Posterior vena cava (tissue), 2 donors: Measurements from ENCODE around the gene ENHO. TPM values are rescaled to one million over a fixed set of nuclear protein-coding genes. Genes with fewer than 3 reads are reported as not detected.
"Not testable (repeated sequence)": the region's sequence is repeated elsewhere in the genome, so short reads cannot be mapped to it uniquely, and the experiment has no call there.

Experiments
- DNase-seq: peaks from one replicate; pipeline ENCODE4 v3.0.0-alpha.2; 2020; ENCODE audit warnings: low spot score
- intact Hi-C, 2 donors: fragments of 100-400 bp; cut with DNase I; formaldehyde crosslinking; loops; one replicate each; pipeline versions ENCODE4 v1.14.1 to v1.14.2; 2022 to 2023
- total RNA-seq, 2 donors: library from RNA; stranded (reverse); fragmentation: NEBNext Ultra II Directional; extraction: Animal tissue kit (Norgen Biotek cat#: 25700); gene quantifications; one replicate each; pipeline ENCODE4 v1.2.1, GENCODE V29; 2021
- donor health status: DM: yes; HTN: yes; CAD: no.
- donor health status: DM: yes; HTN: yes; CAD: no.

ENHO gene
- total RNA-seq, 2 donors from 2014 or later: 0.24 to 0.74 TPM

DNA sequence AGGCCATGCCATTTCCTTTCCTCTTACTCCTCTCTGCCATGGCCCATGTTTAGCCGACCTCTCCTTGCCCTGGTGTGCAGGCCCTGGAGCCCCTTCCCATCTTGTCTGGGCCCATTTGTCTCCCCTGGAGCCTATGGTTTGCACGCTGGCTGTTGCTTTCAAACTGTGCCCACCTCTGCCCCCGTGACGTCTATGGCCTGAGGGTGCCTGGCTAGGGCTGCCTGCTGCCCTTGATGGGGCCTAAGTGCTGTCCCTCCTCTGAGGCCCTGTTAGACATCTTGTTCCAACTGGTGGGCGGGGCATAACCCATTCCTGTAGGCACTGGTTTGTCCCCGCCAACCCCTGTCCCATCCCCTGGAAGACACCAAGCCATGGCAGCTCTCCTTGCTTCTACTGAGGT, 22.7 kb upstream of the ENHO start:
- DNase-seq: peak; percentile 54
- intact Hi-C loops: loop anchor here (5.0 to 10.0 kb wide), 4 partner anchors 47 to 141 kb away; no protein-coding TSS in a partner anchor

- intact Hi-C loops: loop anchor here in 1 of 2 donors (10.0 kb wide), 2 partner anchors 49 to 139 kb away; no protein-coding TSS in a partner anchor
- no peak for DNase-seq
These were observed 21.2 kb upstream of the ENHO start for GRCh38 chr9:34544035-34544434.

GRCh38 chr9:34541540-34541939, 18.8 kb upstream of the ENHO start:
- intact Hi-C loops: loop anchor here (2.0 to 10.0 kb wide), 3 partner anchors 47 to 137 kb away; no protein-coding TSS in a partner anchor
- DNase-seq: peak; percentile 32

- no peak for DNase-seq
- intact Hi-C loops: loop anchor here (2.0 to 10.0 kb wide), 3 partner anchors 46 to 136 kb away; no protein-coding TSS in a partner anchor
These were observed 18.0 kb upstream of the ENHO start for GRCh38 chr9:34540827-34541226.

DNA sequence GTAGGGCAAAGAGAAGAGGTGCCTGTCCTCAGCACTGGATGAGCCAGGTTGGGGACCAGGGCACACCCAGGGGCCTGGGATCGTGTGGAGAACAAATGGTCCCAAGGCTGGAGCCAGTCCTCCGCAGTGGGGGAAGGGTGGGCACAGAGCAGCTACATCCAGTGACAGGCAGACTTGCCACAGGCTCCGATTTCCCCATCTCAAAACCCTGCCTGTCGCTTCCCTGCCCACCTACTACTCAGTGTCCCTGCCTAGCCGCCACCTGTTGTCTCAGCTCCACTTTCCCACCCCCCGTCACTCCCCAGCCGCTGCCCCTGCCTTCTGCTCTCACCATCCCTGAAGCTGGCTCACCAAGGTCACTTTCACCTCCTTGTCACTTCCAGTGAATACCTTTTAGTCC, 13.9 kb upstream of the ENHO start:
- intact Hi-C loops: no loop called here
- no peak for DNase-seq

GRCh38 chr9:34532041-34532440, 9.3 kb upstream of the ENHO start:
- intact Hi-C loops, DNase-seq: not testable (repeated sequence)

DNA sequence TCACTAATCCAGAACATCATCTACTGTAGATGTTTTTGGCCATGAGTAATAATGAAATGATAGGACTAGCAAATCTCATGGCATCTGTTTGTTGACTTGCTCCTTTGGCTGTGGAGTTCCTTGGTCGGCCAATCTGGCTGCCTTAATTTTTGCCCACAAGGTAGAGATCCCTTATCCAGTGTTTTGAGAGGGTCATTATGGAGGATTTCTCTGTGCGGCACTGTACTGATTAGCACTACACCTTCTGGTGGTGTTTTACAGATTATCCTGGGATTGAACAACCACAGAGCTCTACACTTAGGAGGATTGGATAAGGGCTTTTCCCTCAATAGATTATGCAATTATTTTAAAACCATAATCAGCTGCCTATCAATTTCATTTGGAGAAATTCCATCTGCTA, 3.2 kb upstream of the ENHO start:
- intact Hi-C loops: no loop called here
- DNase-seq: no peak

DNA sequence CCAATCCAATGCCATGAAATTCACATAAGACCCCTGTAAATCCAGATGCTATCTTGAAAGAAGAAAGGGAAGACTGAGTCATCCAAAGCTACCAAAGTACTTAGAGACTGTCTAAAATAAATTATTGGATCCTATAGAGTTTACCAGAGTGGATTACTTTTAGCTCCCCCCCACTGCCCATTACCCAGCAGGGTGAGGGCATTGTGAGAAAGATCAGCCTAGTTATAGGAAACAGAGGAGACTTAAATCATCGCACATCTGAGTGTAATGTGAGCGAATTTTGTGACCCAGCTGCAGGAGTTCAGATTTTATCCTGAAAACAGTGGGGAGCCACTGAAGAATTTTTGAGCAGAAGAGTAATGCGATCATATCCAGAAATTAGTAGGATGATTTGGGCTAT, 1.6 kb upstream of the ENHO start:
- intact Hi-C loops: no loop called here
- DNase-seq: no peak

DNA sequence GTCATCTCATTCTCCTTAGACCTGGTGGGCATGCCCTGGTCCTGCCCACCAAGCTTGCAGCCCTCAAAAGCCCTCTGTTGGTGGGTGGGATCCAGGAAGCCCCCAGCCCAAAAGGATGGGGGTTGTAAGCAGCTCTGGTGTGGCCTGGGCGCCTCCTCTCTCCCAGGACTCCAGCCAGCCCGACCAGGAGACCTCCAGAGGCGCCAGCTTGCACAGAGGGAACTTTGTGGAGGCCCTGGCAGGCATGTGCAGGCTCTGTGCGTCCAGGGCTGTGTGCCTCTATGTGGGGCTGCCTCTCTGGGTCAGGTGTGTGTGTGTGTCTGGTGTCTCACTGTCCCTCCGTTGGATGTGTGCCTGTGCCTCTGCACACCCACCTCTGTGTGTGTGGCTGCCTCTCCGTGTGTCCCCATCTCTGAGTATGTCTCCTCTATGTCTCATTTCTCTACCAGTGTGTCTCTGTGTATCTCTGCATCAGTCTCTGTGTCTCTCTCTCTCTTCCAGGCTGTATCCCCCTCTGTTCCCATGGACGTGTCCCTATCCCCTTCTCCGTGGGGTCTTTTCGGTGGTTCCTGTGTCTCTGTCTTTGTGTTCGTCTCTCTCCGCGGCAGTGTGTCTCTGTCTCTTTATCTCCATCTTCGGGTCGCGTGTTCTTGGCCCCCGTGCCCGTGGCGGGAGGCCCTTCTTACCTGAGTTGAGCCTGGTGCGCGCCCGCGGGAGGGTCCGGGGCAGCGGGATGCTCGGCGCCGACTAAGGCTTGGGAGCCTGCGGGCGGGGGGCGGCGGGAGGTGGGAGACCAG, 501 bp downstream of the ENHO start:
- intact Hi-C loops: no loop called here
- no peak for DNase-seq

- intact Hi-C loops: no loop called here
- no peak for DNase-seq
These were observed 1.3 kb downstream of the ENHO start for GRCh38 chr9:34521406-34522045.

- no peak for DNase-seq
- intact Hi-C loops: no loop called here
These were observed 2.0 kb downstream of the ENHO start for GRCh38 chr9:34520505-34521385.

DNA sequence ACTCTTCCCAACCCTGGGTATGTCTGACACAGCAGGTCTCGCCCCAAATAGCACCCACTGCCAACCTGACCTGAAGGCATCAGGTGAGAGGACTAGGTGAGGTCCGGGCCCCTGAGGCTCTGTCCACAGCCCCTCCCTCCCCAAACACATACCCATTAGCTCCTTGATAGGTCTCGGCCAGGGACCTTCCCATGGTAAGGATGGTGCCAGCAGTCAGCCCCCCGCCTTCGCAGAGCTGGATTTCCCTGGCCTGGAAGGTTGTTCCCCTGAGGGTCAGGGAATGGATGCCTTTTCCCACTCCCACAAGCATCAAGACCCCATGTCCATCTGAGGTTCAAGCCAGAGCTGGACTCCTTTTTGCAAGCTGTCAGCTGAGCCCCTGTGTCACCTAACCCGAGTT, 2.7 kb downstream of the ENHO start:
- no peak for DNase-seq
- intact Hi-C loops: no loop called here

DNA sequence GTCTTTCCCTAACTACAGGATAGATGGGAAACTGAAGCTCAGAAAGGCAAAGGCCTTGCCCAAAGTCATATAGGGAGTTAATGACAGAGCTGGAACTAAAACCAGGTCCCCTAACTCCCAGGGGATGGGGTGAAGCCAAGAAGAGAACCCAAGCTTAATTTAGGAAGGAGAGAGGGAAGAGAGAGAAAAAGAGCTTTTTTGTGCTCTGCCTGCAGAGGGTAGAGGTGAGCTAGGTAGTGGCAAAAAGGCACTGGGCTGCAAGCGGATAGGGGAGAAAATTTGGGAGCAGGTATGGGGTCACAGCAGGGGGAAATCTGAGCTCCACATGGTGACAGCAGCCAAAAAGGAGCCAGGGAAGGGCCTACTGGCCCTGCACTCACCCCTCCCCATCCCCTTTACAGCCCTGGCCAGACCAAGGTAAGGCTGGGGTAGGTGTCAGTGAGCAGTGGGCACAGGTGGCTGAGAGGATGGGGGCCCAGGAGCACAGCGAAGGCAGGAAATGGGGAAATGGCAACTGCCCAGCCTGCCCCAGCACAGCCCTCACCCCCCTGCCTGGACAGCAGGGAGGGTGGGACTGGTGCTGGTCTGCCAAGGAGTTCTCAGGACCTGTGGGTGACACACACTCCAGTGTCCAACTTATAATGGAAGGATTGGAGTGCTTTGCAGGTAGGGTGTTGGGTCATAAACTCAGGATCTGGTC, 3.3 kb downstream of the ENHO start:
- no peak for DNase-seq
- intact Hi-C loops: no loop called here

GRCh38 chr9:34518896-34519295, 3.9 kb downstream of the ENHO start:
- intact Hi-C loops: no loop called here
- DNase-seq: no peak

DNA sequence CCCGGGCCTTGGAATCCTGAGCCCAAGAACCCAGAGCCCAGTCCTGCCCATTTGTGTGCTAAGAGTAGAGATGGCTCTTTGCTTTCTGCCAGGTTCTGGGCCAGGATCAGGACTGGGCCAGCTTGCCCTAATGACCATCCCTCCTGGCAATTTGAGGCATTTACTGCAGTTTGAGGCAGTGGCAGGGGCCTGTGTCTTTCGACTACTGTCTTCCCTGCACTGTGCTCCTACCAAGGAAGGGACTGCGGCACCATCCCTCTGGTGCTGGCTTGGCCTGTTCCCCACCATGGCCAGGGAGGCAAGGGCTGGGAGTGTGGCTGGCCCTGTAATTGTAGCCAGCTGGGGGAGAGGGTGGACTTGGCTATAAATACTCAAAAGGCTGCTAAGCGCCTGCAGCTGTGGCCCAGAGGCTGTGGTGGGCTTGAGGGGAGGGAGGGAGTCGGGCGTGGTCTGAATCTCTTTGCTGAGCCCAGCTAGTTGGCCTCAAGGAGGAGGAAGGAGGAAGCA, 4.6 kb downstream of the ENHO start:
- DNase-seq: no peak
- intact Hi-C loops: no loop called here

DNA sequence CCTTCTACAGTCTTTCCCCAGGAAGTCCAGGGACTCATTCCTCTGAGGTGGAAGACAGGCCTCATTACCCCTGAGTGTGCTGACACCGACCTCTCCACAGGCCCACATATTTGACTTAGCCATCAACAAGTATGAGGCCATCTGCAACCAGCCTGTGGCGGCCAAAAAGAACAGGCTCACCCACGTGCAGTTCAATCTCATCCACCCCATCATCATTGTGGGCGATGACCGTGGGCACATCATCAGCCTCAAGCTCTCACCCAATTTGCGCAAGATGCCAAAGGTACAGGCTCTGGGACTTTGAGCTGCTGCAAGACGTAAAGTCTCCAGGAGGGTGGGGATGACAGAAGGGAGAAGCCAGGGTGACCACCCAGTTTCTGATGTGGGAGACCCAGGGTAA, 5.6 kb downstream of the ENHO start:
- no peak for DNase-seq
- intact Hi-C loops: no loop called here

DNA sequence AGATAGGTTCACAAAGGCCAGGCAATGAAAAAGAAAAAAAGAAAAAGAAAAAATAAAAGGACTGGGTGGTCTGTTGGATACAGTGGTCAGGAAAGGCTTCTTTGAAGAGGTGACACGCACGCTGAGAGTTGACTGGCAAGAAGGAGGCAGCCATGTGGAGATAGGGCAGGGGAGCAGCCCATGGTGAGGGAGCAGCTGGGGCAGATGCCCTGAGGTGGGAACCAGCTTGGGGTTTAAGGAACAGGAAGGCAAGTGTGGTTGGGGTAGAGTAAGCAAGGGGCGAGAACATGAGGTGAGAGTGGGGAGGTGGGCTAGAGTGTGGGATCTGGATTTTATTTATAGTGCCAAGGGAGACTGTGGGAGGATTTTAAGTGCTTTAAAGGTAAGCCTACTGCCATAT, 6.8 kb downstream of the ENHO start:
- intact Hi-C loops: no loop called here
- no peak for DNase-seq

DNA sequence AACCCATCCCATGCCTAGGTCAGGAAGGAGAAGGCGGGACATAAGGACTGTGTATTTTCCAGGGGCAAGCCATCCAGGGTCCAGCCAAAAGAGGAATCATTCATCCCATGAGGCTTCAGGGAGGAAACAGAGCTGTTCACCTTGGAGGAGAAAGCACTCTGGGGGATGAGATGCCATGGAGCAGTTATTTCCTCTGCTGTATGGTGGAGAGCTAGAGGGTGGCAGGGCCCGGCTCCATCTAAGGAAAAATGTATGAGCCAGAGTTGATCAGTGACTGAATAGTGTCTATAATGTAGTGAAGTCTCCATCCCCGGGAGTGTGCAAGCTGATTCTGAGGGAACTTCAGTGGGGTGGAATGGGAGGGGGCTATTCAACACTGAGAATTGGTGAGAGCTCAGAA, 8.0 kb downstream of the ENHO start:
- intact Hi-C loops: no loop called here
- DNase-seq: peak; percentile 58

DNA sequence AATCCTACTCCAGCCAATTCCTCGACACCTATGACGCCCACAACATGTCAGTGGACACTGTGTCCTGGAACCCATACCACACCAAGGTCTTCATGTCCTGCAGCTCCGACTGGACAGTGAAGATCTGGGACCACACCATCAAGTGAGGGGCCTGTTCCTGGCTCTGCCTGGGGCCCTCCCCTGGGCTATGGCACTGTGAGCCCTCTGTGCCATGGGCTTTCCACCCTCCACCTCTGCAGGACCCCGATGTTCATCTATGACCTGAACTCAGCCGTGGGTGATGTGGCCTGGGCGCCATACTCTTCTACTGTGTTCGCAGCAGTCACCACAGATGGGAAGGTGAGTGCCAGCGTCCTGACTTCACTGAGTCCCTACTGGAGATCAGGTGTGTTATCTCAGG, 8.4 kb downstream of the ENHO start:
- DNase-seq: peak; percentile 44
- intact Hi-C loops: no loop called here
